Activated T-helper 1 cell treated with anti-CD3 and anti-CD28 coated beads, Interleukin-2, amount 50 U/mL, for 16 hours (primary cell): Measurements from ENCODE around the gene PTPRR.
"Not testable (repeated sequence)": the region's sequence is repeated elsewhere in the genome, so short reads cannot be mapped to it uniquely, and the experiment has no call there.

Source experiments
- DNase-seq, 2 donors: peaks; one replicate each; pipeline ENCODE4 v3.0.0-alpha.2; 2020; ENCODE audit warnings: low read depth in 1 of 2, low spot score in 1 of 2

Gene PTPRR

DNA sequence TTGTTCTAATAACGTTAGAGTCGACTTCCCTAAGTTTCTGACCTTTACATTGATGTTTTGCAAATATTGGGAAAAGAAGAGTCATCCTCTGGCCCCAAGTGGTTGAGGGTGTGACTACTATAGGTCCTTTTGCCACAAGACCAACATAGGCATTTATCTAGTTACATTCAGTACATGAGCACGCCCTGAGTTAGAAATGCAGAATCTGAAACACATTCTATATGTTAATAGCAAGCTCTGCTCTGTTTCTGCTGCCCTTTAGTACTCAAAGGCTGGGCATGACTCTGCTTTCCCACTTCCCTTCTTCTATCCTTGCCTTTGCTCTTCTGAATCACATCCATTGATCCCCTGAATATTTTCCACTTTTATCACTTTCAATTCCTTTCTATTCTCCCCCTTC, 168.2 kb downstream of the PTPRR start:
- no peak for DNase-seq

DNA sequence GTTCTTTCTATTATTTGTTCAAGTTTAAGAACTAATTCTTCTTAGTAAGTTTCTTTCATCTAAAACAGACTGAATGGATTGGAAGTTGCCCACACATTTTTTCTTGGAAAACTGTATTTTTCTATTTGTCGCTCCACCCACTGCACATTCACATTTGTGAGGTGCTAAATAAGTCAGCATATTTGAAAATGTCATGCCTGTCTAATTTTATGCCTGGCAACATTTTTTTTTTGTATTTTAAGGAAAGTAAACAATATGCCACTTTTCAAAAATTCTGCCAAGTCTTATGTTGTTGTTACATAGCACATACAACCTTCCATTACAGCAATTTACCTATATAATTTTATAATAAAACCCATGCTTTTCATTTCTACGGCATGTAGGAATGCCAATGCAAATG, 170.6 kb downstream of the PTPRR start:
- DNase-seq, result no peak

DNA sequence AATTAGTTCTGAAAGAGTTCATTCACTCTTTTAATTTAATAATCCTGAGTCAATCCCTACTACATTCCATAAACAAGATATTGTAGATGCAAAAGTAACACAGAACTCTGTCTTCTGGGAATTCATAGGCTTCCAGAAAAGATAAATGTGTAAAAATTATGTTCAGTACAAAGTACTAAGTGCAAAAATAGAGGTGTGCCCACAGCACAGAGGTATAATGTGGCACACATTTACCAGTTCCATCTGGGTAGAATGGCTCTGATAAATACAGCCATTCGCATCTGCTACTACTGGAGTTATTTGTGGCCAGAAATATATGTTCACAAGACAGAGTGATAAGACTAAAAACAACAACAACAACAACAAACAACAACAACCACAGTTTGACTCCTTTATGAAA, 171.7 kb downstream of the PTPRR start:
- no peak for DNase-seq

DNA sequence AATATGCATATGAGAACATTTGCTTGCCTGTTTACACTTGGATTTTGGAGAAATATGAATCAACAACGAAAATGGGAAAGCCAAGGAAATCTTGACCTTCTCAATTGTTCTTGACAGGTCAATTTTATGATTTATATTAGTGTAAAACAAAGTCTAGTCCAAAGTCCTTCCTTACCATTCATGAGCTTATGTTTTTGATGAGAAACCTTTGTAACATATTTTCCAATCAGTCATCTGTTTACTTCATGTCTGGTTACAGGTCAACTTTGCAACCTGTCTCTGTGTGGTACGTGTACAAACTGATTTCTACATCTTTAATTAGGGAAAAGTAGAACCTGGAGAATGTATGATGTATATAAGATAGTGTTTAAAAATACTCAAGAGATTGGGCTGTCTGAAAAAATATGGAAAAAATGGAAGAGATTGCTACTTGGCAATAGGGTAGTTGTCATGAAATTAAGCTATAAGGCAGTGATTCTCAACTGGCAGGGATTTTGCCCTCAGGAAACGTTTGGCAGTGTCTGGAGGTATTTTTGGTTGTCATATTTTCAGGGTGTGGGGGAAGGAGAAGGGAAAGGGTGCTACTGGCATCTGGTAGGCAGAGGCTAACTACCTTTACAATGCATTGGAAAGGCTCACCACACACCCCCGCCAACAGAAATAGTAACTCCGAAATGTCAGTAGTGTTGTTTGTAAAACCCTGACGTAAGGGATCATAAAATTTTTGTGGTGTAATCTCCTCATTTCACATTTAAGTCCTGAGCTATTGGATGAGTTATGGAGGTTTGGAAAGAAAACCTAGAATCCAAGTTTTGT, 172.9 kb downstream of the PTPRR start:
- no peak for DNase-seq

DNA sequence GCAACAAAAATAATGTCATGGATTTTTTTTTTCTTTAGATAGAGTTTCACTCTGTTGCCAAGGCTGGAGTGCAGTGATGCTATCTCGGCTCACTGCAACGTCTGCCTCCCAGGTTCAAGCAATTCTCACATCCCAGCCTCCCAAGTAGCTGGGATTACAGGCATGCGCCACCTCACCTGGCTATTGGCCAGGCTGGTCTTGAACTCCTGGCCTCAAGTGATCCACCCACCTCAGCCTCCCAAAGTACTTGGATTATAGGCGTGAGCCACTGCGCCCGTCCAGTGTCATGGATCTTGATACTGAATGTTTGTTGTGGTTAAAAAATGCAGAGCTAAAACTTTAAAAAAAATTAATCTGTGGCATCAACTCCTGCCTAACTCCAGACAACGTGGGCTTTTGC, 175.5 kb downstream of the PTPRR start:
- DNase-seq, result no peak

DNA sequence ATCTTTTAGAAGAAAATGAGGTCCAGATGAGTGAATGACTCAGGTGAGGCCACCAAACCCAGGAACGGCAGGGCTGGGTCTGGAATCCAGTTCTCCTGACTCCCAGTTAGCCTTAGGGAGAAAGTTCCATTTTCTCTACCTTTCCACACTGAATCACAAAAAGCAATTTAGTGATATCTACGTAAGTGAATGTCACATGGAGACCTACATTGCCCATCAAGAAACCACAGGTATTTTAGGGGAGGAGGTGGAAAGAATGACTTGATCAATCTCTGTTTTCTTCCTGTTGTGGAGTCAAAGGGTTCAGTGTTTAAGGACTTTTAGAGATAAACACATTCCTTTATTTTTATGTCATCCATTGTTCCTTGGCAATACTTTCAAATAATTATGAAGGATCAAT, 176.4 kb downstream of the PTPRR start:
- no peak for DNase-seq

DNA sequence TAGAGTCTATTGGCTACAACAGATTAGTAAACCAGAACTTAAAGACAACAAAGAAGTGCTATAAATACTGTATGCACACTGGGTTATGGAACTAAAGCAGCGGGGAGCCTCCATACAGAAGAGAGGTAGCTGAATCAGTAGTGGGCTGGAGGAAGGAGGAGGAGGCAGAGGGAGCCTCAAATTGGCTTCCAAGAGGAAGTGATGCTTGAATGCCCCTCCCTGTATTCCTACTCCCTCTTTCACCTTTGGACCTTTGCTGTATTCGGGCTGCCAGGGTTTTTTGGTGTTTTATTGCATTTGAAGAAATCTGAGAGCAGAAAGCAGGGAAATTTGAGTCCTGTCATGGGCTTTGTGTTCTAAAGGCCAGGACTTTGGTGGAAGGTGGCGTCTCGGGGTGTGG, 179.3 kb downstream of the PTPRR start:
- no peak for DNase-seq

DNA sequence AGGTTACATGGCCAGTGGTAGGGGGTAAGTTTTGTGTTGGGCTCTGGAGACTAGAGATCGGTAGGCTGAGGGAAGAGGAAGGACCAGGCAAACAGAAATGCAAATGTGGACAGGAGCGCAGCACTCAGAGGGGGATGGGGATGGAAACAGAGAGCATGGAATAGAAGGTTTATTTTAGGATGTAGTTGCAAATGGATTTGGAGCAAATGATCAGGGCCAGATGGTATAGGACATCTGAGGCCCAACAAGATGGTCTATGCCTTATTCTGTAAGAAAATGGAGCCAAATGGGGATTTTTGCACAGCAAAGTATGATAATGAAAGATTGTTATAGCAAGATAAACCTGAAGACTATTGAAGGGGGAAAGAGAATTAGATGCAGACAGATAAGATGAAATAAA, 180.8 kb downstream of the PTPRR start:
- DNase-seq, result no peak

DNA sequence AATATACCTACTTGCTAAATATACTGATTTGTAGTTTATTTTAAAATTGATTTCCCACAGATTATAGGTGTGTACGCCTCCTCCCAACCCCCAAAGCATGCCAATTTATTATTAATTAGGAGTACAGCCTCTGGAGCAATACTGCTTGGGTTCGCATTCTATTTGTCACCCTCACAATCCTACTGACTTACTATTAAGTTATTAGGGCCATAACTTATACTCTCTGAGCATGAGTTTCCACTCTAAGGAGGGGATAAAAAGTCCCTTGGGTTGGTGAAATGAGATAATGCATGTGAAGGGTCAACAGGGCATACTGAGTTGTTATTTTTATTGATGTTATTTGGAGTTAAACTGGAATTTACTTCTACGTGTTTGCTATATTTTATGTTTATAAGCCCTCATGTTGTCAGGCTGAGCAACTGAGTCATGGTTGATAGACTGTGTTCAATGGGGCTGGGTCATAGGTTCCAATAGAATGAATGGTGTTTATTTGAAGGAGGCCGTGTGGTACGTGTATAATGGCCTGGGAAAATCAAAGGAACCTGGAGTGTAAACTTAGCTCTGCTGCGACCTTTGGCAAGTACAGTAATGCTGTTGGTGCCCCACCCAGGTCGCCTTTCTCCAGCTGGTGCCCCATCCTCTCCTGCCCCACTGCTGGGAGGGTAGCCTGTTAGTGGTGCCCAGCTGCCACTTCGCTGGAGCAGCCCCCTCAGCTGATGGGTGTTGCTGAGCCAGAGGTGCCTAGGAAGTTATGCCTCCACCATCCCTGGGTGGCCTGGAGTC, 184.0 kb downstream of the PTPRR start:
- DNase-seq, result no peak

DNA sequence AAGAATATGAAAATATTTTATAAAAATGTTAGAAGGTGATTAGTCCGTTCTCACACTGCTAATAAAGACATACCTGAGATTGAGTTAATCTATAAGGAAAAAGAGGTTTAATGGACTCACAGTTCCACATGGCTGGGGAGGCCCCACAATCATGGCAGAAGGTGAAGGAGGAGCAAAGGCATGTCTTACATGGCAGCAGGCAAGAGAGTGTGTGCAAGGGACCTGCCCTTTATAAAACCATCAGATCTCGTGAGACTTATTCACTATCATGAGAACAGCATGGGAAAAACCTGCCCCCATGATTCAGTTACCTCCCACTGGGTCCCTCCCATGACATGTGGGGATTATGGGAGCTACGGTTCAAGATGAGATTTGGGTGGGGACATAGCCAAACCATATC, 185.3 kb downstream of the PTPRR start:
- DNase-seq, result not testable (repeated sequence)

DNA sequence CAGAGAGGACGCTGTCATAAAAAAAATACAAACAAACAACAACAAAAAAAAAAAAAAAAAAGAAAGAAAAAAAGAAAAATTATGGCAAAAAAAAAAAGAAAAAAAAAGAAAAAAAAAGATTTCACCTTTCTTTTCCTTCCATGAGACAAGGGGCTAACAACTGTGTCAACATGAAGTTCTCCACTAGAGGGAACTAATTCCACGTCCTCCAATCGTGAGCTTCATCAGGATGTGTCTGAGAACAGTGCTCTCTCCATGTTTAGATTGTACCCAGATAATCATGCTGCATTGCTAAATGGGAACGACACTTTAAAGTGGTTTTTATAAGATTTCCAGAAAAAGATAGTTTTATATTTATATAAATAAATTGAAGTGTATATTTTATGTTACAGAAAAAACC, 187.2 kb downstream of the PTPRR start:
- DNase-seq, result no peak

DNA sequence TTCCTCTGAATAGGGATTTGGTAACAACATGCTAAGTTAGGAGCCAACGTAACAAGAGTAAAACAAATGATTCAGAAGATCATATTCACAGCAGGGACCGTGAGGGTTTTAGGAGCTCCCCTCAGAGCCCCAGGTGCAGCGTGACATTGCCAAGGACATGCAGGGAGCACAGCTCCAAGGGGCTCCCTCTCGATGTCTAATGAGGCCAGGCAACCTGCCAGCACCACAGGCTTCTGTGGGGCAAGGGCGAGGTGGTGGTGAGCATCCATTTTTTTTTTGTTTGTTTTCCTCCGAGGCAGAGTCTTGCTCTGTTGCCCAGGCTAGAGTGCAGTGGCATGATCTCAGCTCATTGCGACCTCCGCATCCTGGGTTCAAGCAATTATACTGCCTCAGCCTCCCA, 188.3 kb downstream of the PTPRR start:
- DNase-seq, result no peak

DNA sequence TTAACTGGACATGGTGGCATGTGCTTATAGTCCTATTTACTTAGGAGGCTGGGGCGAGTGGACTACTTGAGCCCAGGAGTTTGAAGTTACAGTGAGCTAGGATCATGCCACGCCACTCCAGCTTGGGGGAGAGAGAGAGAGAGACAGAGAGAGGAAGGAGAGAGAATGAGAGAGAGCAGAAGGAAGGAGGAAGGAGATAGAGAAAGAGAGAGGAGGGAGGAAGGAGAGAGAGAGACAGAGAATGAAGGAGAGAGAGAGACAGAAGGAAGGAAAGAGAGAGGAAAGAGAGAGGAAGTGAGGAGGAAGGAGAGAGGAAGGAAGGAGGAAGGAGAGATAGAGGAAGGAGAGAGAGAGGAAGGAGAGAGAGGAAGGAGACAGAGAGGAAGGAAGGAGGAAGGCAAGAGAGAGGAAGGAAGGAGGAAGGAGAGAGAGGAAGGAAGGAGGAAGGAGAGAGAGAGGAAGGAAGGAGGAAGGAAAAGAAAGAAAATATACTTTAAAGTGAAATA, 189.8 kb downstream of the PTPRR start:
- no peak for DNase-seq

DNA sequence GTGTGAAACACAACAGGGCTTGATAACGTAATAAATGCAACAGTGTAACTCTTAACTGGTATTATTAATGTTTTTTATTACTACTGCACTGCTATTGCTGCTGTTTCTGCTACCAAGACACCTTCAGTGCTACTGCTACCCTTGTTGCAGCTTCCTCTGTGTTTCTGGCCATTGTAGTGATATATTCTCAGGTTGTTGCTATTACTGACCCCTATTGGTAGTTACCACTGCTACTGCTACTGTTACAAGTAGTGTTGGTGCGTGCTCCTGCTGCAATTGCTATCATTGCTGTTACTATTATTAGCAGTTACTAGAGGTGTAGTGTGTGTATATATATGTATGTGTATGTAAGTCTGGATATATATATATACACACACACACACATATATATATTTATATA, 196.1 kb downstream of the PTPRR start:
- no peak for DNase-seq

DNA sequence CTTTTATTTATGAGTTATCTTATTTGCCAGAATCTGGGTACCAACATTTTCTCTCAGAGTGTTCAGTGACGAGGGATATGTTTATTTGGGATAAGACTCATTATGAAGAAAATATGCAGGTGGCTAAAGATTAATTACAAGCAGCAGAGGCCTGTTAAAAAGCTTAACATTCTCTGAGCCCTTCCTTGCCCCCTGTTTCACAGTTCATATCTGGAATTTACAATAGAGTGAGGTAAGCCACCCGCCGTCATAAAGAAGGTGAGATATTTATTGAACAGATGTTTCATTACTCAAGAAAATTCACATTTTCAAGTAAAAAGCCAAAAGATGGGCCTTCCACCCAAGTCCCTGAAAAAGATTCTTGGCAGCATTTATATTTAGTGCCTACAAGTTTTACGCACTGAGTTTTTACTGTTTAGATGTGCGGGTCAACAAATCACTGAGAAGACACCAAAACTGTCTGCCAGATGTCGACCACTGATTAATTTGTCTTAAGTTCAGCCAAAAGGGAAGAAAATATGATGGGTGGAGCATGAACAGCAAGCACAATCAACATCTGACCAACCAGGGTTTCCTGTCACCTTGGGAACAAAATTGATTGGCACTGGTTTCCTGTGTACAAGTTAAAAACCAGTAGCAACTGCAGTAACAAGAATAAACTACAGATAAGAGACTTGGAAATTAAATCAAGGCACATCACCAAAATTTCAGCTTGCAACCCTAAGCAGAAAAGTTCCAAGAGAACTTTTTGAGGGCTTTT, 197.8 kb downstream of the PTPRR start:
- DNase-seq, result no peak

DNA sequence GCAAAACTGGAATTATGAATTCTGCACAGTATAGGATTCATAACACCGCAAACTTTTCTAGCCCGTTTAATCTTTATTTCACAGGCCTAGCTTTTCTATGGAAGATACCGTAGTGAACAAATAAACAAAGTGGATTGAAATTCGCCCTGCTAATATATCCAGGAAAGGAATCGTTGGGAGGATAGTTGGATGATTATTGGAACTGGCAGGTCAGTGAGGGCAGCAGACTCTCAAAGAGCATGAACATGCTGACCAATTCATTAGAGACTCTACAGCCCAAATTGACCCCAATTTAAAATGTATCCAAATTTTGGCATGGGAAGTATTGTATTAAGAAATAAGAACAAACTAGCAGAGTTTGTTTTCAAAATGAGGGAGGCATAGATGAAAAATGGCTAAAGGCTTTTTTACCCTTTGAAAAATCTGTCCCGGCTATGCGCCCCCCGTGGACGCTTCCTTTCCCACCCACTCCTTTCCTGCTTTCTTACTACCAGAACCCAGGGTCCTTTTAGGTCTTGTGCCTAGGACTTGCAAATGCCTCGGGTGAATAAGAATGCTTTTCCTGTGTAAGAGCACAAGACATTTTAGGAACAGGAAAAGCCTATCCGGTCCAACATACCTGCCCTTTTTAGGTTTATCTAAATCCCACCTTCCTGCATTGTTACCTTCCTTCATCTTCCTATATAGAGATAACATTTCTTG, 198.7 kb downstream of the PTPRR start:
- DNase-seq, result no peak

DNA sequence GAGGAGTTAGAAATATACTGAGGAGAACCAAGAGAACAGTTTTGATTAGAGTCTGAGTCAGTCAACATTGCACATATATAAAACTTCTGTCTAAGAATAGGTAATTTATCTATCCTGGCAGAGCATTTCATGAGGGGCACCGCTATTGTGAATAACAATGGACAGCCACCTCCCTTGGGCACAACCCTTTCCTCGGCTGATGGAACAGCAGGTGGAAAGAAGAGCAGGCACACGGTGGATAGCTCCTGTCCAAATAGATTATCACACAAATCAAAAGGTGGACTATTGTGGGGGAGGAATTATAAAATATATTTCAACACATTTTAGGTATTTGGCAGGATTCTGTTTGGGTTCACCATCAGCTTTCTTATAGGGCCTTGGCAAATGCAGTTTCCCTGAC, 199.3 kb downstream of the PTPRR start:
- DNase-seq, result no peak

DNA sequence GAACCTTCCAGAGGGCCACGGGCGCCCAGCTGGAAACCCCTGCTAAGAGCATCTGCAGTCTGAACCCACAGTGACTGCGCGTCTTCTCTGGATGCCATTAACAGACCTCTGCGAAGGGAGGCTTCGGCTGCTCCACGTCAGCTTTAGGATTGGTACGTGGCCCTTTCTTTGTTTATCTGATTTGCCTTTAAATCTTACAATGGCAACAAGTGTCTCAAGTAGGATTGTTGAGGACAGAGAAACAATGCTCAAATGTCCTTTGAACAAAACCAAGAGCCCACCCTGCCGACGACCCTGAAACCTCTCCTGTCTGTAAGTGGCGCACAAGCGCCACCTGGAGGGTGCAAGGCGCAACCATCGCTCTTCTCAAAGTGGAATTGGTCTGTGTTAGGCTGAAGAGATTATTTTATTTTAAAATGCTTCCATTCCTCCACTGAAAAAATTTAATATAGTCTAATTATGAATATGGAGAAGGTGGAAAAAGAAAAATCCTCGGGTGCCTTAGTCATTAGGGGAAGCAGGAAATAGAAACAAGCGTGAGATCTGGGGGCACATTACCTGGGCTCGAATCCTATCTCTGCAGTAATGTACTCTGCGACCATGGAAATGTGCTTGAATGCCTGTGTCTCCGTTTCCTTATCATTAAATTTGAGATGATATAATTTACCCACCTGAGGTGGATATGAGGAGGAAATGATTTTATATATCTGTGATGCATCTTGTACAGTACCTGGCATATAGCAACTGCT, 200.7 kb downstream of the PTPRR start:
- no peak for DNase-seq

DNA sequence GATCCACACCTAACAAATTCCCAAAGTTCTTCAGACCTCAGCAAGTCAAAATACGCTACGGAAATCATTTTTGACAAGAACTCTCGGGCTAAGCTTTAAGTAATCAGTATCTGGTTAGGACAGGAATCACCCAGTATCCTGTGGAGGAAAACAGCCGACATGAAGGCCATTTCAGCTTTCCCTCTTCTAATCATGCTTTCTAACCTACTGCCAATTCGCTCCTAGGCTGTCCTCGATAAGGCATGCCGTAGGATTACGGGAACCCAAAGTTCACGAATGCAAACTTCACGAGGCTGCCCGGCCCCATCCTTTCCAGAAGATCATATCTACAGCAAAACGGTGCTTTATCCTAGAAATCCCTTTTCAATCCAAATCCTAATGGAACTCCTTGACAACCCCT, 201.5 kb downstream of the PTPRR start:
- no peak for DNase-seq

DNA sequence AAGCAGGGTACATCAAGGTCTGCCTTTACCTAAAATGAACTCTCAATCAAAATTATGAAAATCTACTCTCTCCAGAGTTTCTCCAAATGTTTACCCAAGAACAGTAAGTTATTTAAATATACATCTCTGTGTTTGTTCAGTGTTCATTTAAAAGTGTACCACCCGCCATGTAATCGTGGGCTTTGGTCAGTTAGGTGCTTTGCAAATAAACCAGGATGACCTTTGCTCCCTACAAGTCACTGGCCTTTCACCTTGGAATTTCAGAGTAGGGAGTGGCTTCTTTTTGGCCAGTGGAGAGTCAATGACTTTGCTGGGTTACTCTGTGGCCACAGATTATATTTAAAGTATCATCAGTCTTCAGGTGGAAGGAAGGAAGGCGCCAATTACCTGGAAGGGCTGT, 208.7 kb downstream of the PTPRR start:
- DNase-seq, result no peak
